H1 (cell line): ENCODE data around the gene EIF4EBP2. TPM values are rescaled to one million over a fixed set of nuclear protein-coding genes. Genes with fewer than 3 reads are reported as not detected.

Source experiments
- BACH1 ChIP-seq: IDR thresholded peaks from 2 replicates; pipeline ENCODE4 v1.6.1; 2012; ENCODE audit warnings: low read length, improper control_type of control experiment
- BRCA1 ChIP-seq: IDR thresholded peaks from 2 replicates; pipeline ENCODE4 v1.6.1; 2012; ENCODE audit warnings: low read depth, low read length, improper control_type of control experiment
- CBX8 ChIP-seq: fragments of 300-800, 300-1000 bp; sonication (generic); IDR thresholded peaks from 2 replicates; pipeline ENCODE4 v1.7.1; 2016; ENCODE audit warnings: low read depth, low read length, borderline replicate concordance
- CEBPB ChIP-seq: IDR thresholded peaks from 2 replicates; pipeline ENCODE4 v1.6.1; 2012; ENCODE audit warnings: low read depth, low read length
- CHD2 ChIP-seq: IDR thresholded peaks from 2 replicates; pipeline ENCODE4 v1.6.1; 2012; ENCODE audit warnings: low read length, improper control_type of control experiment
- CTCF ChIP-seq, 3 experiments: IDR thresholded peaks; 1 replicate in 2 of 3; 2 replicates in 1 of 3; pipeline versions ENCODE4 v1.5.1 to v1.6.1; 2011; ENCODE audit warnings: low read length in 3 of 3, mild to moderate bottlenecking in 3 of 3, inconsistent platforms in 2 of 3, low read depth in 1 of 3, moderate library complexity in 1 of 3; ENCODE audit not compliant: insufficient read depth in 1 of 3; ENCODE audit errors: control extremely low read depth in 1 of 3
- EGR1 ChIP-seq: IDR thresholded peaks from 2 replicates; pipeline ENCODE4 v1.6.1; 2011; ENCODE audit warnings: low read depth, low read length, borderline replicate concordance
- EZH2 ChIP-seq: fragments of 200-600 bp; sonication (generic); IDR thresholded peaks from 2 replicates; pipeline ENCODE4 v1.7.1; 2012; ENCODE audit warnings: low read depth, mild to moderate bottlenecking, moderate library complexity, low read length, inconsistent platforms; ENCODE audit not compliant: severe bottlenecking
- GABPA ChIP-seq: IDR thresholded peaks from 2 replicates; pipeline ENCODE4 v1.6.1; 2011; ENCODE audit warnings: mild to moderate bottlenecking, low read length, moderate library complexity, borderline replicate concordance; ENCODE audit not compliant: insufficient read depth
- GTF2F1 ChIP-seq: IDR thresholded peaks from 2 replicates; pipeline ENCODE4 v1.6.1; 2012; ENCODE audit warnings: low read depth, low read length, improper control_type of control experiment, borderline replicate concordance
- MAFK ChIP-seq: IDR thresholded peaks from 2 replicates; pipeline ENCODE4 v1.6.1; 2012; ENCODE audit warnings: low read depth, mild to moderate bottlenecking, improper control_type of control experiment, low read length
- NANOG ChIP-seq: IDR thresholded peaks from 2 replicates; pipeline ENCODE4 v1.6.1; 2011; ENCODE audit warnings: low read length, low read depth, mild to moderate bottlenecking, inconsistent platforms; ENCODE audit not compliant: insufficient read depth, poor library complexity, severe bottlenecking
- NRF1 ChIP-seq: IDR thresholded peaks from 2 replicates; pipeline ENCODE4 v1.6.1; 2011; ENCODE audit warnings: mild to moderate bottlenecking, low read depth, low read length, improper control_type of control experiment
- POLR2A ChIP-seq, 2 experiments: IDR thresholded peaks; 1 replicate in 1 of 2; 2 replicates in 1 of 2; pipeline ENCODE4 v1.6.1; 2011; ENCODE audit warnings: low read depth in 2 of 2, low read length in 2 of 2, mild to moderate bottlenecking in 2 of 2; ENCODE audit errors: control extremely low read depth in 1 of 2
- POLR2AphosphoS5 ChIP-seq: IDR thresholded peaks from 2 replicates; pipeline ENCODE4 v1.6.1; 2011; ENCODE audit warnings: low read depth, low read length
- RBBP5 ChIP-seq: IDR thresholded peaks from 2 replicates; pipeline ENCODE4 v1.7.1; 2012; ENCODE audit warnings: low read depth, mild to moderate bottlenecking, inconsistent platforms, low read length, moderate library complexity, borderline replicate concordance
- RFX5 ChIP-seq: IDR thresholded peaks from 2 replicates; pipeline ENCODE4 v1.6.1; 2011; ENCODE audit warnings: low read depth, low read length, improper control_type of control experiment, borderline replicate concordance
- RNF2 ChIP-seq: fragments of 200-900, 300-1000 bp; sonication (generic); IDR thresholded peaks from 2 replicates; pipeline ENCODE4 v1.7.1; 2016; ENCODE audit warnings: borderline replicate concordance, low read depth, mild to moderate bottlenecking, antibody characterized with exemption, low read length; ENCODE audit not compliant: poor library complexity, severe bottlenecking; ENCODE audit errors: missing control alignments
- SIN3A ChIP-seq, 2 experiments: IDR thresholded peaks in 1 of 2; conservative IDR thresholded peaks in 1 of 2; 2 replicates each; pipeline ENCODE4 v1.6.1; 2011 to 2012; ENCODE audit warnings: low read length in 2 of 2, improper control_type of control experiment in 1 of 2, low read depth in 1 of 2, mild to moderate bottlenecking in 1 of 2
- SIRT6 ChIP-seq: IDR thresholded peaks from one replicate; pipeline ENCODE4 v1.7.1; 2012; ENCODE audit warnings: low read length, inconsistent platforms
- SIX5 ChIP-seq: IDR thresholded peaks from 2 replicates; pipeline ENCODE4 v1.6.1; 2011; ENCODE audit warnings: mild to moderate bottlenecking, low read depth, low read length
- SP2 ChIP-seq: IDR thresholded peaks from 2 replicates; pipeline ENCODE4 v1.6.1; 2012; ENCODE audit warnings: mild to moderate bottlenecking, low read length, inconsistent platforms
- TBP ChIP-seq: IDR thresholded peaks from 2 replicates; pipeline ENCODE4 v1.6.1; 2011; ENCODE audit warnings: low read depth, low read length, improper control_type of control experiment
- YY1 ChIP-seq: IDR thresholded peaks from 2 replicates; pipeline ENCODE4 v1.6.1; 2011; ENCODE audit warnings: low read depth, mild to moderate bottlenecking, low read length
- polyA plus RNA-seq, 7 experiments: library from polyadenylated mRNA; depleted of rRNA in 3 of 7; stranded (reverse) in 5 of 7; unstranded in 2 of 7; fragments of >200 nt in 5 of 7; fragments of 200-250 nt in 2 of 7; gene quantifications; 1 replicate in 5 of 7; 2 replicates in 1 of 7; 4 replicates in 1 of 7; pipeline versions ENCODE4 v1.2.1 to v1.2.3, GENCODE V29; 2011 to 2013; ENCODE audit warnings: missing spikeins in 2 of 7, mixed read lengths in 2 of 7
- total RNA-seq: library from RNA; stranded (reverse); fragmentation: NEBNext Ultra II Directional; extraction: Animal tissue kit (Norgen Biotek cat#: 25700); gene quantifications from 2 replicates; pipeline ENCODE4 v1.2.1, GENCODE V29; 2021

EIF4EBP2 gene
- total and polyA plus RNA-seq, 2 of the 8 experiments (the other 6 are each of a cell fraction or from before 2014, with no cell fraction given) = 55.3 to 144 TPM

GRCh38 chr10:70455213-70455630 lies 51.3 kb downstream of the EIF4EBP2 start (continued):
- TF ChIP-seq BACH1 = no peak
- TF ChIP-seq CEBPB = peak; percentile 67
- no peak; the same call in 1 of the 2 replicates for TF ChIP-seq TBP
- peak; percentile 79; the same call in 1 of the 2 replicates for TF ChIP-seq EGR1
- TF ChIP-seq CHD2 = no peak
- TF ChIP-seq GTF2F1 = no peak
- peak; percentile 81; the same call in 1 of the 2 replicates for TF ChIP-seq YY1
- no peak for TF ChIP-seq RBBP5
- TF ChIP-seq POLR2AphosphoS5 = no peak
- no peak for TF ChIP-seq SIX5
- TF ChIP-seq EZH2 = no peak
- TF ChIP-seq NANOG = peak; percentile 86
- no peak for TF ChIP-seq RNF2
- TF ChIP-seq POLR2A (IDR thresholded peaks at IDR 0.05; ENCODE audit: control extremely low read depth in 1 of 2, low read depth in 2 of 2, low read length in 2 of 2) = no peak
- TF ChIP-seq SIN3A (conservative IDR thresholded peaks at IDR 0.05 in 1 of 2, IDR thresholded peaks at IDR 0.05 in 1 of 2; ENCODE audit: low read depth in 1 of 2, low read length in 2 of 2) = 0 out of 4 replicates have a peak, but pooled peaks have one; percentile 39 to 65
- TF ChIP-seq BRCA1 = no peak
- TF ChIP-seq MAFK = no peak
- no peak for TF ChIP-seq RFX5
- TF ChIP-seq SIRT6 = no peak
- TF ChIP-seq CBX8 = no peak
- no peak for TF ChIP-seq SP2
- TF ChIP-seq NRF1 = no peak
- TF ChIP-seq GABPA = no peak; the same call in 1 of the 2 replicates
- TF ChIP-seq CTCF (IDR thresholded peaks at IDR 0.05; ENCODE audit: control extremely low read depth in 1 of 3, insufficient read depth in 1 of 3, low read depth in 1 of 3, low read length in 3 of 3) = no peak
